Cardiac muscle cell (in vitro differentiated cells and primary cell): ENCODE results near the gene SDK2. TPM values are rescaled to one million over a fixed set of nuclear protein-coding genes. Genes with fewer than 3 reads are reported as not detected.

Experiments
- DNase-seq, 2 donors: peaks; one replicate each; pipeline versions ENCODE4 v3.0.0 to v3.0.0-alpha.2; 2010 to 2017; ENCODE audit warnings: low read depth in 1 of 2, low spot score in 1 of 2
- H3K27ac ChIP-seq: fragments of 200-600 bp; sonication (generic); 2 replicates; pipeline ENCODE4 v1.5.1; 2016
- H3K27me3 ChIP-seq: fragments of 200-600 bp; sonication (generic); 2 replicates; pipeline ENCODE4 v1.6.0; 2016; ENCODE audit warnings: control low read depth
- H3K36me3 ChIP-seq: fragments of 200-600 bp; sonication (generic); 2 replicates; pipeline ENCODE4 v1.5.1; 2016; ENCODE audit warnings: control low read depth
- H3K4me1 ChIP-seq: fragments of 200-600 bp; sonication (generic); 2 replicates; pipeline ENCODE4 v1.8.1; 2017; ENCODE audit warnings: low read depth, mild to moderate bottlenecking, mixed run types
- H3K4me3 ChIP-seq: fragments of 200-600 bp; sonication (generic); 2 replicates; pipeline ENCODE4 v1.5.1; 2016; ENCODE audit warnings: mild to moderate bottlenecking
- H3K9me3 ChIP-seq: fragments of 200-600 bp; sonication (generic); 2 replicates; pipeline ENCODE4 v1.5.1; 2017; ENCODE audit warnings: low read depth, mild to moderate bottlenecking, control low read depth
- polyA plus RNA-seq: library from polyadenylated mRNA; unstranded; fragments of >200 nt; fragmentation: Nextera tagmentation; extraction: Ambion mirVana; gene quantifications from 2 replicates; pipeline ENCODE4 v1.2.1, GENCODE V29; 2016
- total RNA-seq: library from RNA; depleted of rRNA; stranded (reverse); fragments of >200 nt; gene quantifications from 2 replicates; pipeline ENCODE4 v1.2.3, GENCODE V29; 2016
- TF ChIP-seq, protein P1 (sequence below): IDR thresholded peaks from 2 replicates; pipeline ENCODE4 v1.5.1; 2012; ENCODE audit warnings: low read depth, mild to moderate bottlenecking, low read length

The SDK2 gene
- total and polyA plus RNA-seq, 2 experiments from 2014 or later, result 11.8 to 46.8 TPM

DNA sequence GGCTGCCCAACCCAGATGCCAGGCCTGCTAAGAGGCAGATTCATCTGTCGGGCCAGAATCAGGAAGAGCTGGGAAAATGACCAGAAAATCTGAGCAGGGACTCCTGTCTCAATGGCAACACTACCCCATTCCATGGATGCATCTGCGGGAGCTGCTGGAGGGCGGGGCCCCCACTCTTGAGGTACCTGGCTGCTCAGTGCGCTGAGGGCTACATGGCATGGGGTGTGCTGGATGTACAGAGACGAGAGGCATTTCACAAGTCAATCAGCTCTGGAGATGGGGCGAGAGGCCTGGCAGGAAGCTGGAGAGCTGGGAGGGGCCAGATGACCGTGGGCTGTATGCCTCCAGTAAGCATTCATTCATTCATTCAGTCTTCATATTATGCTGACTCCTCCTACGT lies 6.4 kb downstream of the SDK2 start:
- Histone ChIP-seq H3K9me3 (no peaks in the 10 kb centered on the region), H3K4me3 (no peak overlapping the region), H3K27me3 (no peaks in the 10 kb centered on the region), H3K36me3 (no peaks in the 10 kb centered on the region), H3K27ac (no peak overlapping the region), H3K4me1 (peaks cover 29% of the 10 kb centered on the region)
- DNase-seq, result no peak
- TF ChIP-seq, protein P1, sequence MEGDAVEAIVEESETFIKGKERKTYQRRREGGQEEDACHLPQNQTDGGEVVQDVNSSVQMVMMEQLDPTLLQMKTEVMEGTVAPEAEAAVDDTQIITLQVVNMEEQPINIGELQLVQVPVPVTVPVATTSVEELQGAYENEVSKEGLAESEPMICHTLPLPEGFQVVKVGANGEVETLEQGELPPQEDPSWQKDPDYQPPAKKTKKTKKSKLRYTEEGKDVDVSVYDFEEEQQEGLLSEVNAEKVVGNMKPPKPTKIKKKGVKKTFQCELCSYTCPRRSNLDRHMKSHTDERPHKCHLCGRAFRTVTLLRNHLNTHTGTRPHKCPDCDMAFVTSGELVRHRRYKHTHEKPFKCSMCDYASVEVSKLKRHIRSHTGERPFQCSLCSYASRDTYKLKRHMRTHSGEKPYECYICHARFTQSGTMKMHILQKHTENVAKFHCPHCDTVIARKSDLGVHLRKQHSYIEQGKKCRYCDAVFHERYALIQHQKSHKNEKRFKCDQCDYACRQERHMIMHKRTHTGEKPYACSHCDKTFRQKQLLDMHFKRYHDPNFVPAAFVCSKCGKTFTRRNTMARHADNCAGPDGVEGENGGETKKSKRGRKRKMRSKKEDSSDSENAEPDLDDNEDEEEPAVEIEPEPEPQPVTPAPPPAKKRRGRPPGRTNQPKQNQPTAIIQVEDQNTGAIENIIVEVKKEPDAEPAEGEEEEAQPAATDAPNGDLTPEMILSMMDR, result no peak

DNA sequence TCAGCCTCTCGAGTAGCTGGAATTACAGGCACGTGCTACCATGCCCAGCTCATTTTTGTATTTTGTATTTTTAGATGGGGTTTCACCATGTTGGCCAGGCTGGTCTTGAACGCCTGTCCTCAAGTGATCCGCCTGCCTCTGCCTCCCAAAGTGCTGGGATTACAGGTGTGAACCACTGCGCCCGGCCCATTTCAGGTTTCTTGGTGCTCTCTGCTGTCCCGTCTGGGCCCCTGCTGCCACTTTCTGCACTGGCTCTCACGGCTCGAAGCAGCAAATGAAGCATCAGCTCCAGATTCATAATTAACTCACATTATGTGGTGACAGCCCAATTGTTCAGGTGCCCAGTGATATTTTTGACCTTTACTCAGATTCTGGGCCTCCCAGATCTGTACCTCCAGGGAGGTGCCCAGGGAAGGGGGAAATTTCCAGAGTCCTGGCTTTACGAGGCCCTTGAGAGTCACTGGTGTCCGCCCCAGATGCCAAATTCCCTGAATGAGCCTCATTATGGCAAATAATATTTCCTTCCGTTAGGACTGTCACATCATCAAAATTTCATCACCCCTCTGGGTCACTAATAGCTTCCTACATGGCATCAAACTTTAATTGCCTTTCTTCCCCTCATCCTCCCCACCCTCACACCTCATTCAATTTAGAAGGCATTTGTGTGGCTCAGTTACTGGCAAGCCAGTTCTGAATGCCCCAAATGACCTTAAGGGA lies 9.0 kb downstream of the SDK2 start:
- H3K36me3 ChIP-seq, result no peaks in the 10 kb centered on the region
- H3K4me1 ChIP-seq, result peaks cover 13% of the 10 kb centered on the region
- H3K27ac ChIP-seq, result no peak overlapping the region
- DNase-seq, result no peak
- TF ChIP-seq, protein P1, result no peak
- H3K27me3 ChIP-seq, result no peaks in the 10 kb centered on the region
- no peak overlapping the region for H3K4me3 ChIP-seq
- no peaks in the 10 kb centered on the region for H3K9me3 ChIP-seq

DNA sequence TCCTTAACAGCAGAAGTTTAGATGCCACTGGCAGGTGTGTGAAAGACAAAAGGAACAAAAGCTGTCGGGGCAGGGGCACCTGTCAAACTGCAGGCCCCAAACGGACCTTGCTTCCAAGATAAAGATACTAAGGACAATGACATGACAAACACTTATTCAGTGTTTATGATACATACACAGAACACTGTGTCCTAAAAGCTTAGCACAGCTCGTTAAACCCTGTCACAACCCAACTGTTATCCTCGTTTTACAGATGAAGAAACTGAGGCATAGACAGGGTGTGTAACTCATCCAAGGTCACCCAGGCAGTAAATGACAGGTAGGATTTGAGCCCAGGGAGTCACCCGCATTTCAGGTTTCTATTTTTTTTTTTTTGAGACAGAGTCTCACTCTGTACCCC lies 9.6 kb downstream of the SDK2 start:
- Histone ChIP-seq H3K27me3 (no peaks in the 10 kb centered on the region), H3K4me1 (peaks cover 13% of the 10 kb centered on the region), H3K9me3 (no peaks in the 10 kb centered on the region), H3K4me3 (no peak overlapping the region), H3K27ac (no peak overlapping the region), H3K36me3 (no peaks in the 10 kb centered on the region)
- TF ChIP-seq, protein P1, result no peak
- no peak for DNase-seq

DNA sequence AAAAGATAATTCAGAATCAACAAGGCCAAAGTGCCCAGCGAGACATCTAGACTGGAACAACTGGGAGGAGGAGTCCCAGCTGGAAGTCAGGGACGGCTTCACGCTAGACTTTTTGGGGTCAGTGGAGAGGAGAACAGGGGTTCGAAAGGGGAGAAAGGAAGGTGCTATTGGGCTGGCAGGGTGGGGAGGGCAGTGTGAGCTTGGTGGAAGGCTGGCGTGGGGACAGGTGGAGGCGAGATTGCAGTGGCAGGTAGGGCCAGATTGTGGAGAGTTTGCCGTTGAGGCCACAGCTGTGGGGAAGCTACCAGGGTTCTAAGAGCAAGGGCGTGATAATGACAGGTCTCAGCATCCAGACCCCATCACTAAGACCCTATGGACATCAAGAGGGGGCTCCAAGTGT lies 10.5 kb downstream of the SDK2 start:
- TF ChIP-seq, protein P1, result no peak

DNA sequence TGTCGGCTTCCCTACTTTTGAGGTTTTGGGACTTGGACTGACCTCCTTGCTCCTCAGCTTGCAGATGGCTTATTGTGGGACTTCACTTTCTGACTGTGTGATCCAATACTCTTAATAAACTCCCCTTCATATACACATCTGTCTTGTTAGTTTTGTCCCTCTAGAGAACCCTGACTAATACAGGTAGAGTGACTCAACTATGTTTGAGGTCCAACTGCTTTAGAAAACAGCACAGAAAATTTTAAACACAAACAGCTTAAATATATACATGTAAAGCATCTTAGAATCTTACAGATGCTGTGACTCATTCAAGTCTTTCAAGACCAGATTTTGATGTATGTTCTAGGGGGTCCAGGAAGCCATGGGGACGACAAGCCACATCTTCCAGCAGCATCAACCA lies 11.7 kb downstream of the SDK2 start:
- no peak overlapping the region for H3K27ac ChIP-seq
- H3K9me3 ChIP-seq, result no peaks in the 10 kb centered on the region
- peaks cover 8% of the 10 kb centered on the region for H3K4me1 ChIP-seq
- DNase-seq, result no peak
- H3K4me3 ChIP-seq, result no peak overlapping the region
- no peaks in the 10 kb centered on the region for H3K36me3 ChIP-seq
- H3K27me3 ChIP-seq, result no peaks in the 10 kb centered on the region
- TF ChIP-seq, protein P1, result no peak

More for the DNA sequence above, 10.5 kb downstream of the SDK2 start:
- no peaks in the 10 kb centered on the region for H3K9me3 ChIP-seq
- DNase-seq, result no peak
- no peak overlapping the region for H3K4me3 ChIP-seq
- no peaks in the 10 kb centered on the region for H3K27me3 ChIP-seq
- H3K27ac ChIP-seq, result no peak overlapping the region
- H3K4me1 ChIP-seq, result peaks cover 12% of the 10 kb centered on the region
- no peaks in the 10 kb centered on the region for H3K36me3 ChIP-seq
